ENCODE data around the gene ADAR.

GRCh38 chr1:154568157-154568815 lies 39.7 kb downstream of the ADAR start:
- no peak for TF ChIP-seq RFX5 (IDR thresholded peaks at IDR 0.05; ENCODE audit: low read depth, low read length)
- no peak for TF ChIP-seq POLR2A (IDR thresholded peaks at IDR 0.05; ENCODE audit: low read depth, low read length)
- no peak for TF ChIP-seq CTCF (conservative IDR thresholded peaks at IDR 0.05; ENCODE audit: low read depth, low read length)
- TF ChIP-seq USF2 (IDR thresholded peaks at IDR 0.05; ENCODE audit: low read depth, low read length), result no peak
